ENCODE measurements around the gene SATB2. TPM values are rescaled to one million over a fixed set of nuclear protein-coding genes. Genes with fewer than 3 reads are reported as not detected.

Gene SATB2
- total and polyA plus RNA-seq, 2 experiments from 2014 or later: 1.6 to 6.0 TPM

DNA sequence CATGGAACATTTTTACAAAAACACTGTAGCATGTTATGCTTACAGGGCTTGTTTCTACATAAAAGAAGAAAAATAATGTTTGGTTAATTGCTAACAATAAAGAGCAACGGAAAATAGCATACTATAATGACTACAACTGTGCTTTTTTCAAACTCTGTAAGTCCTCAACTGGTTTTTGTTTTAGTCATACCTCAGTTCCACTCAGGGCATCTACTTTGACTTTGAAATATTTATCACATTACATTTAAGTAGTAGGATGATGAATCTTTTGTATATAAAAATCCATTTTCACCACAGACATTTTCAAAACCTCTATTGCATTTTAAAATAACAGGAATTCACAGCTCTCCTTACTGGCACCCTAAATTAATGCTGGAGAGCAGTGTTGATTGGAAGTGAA is 8.3 kb downstream of the SATB2 start (continued):
- TF ChIP-seq, protein P1, sequence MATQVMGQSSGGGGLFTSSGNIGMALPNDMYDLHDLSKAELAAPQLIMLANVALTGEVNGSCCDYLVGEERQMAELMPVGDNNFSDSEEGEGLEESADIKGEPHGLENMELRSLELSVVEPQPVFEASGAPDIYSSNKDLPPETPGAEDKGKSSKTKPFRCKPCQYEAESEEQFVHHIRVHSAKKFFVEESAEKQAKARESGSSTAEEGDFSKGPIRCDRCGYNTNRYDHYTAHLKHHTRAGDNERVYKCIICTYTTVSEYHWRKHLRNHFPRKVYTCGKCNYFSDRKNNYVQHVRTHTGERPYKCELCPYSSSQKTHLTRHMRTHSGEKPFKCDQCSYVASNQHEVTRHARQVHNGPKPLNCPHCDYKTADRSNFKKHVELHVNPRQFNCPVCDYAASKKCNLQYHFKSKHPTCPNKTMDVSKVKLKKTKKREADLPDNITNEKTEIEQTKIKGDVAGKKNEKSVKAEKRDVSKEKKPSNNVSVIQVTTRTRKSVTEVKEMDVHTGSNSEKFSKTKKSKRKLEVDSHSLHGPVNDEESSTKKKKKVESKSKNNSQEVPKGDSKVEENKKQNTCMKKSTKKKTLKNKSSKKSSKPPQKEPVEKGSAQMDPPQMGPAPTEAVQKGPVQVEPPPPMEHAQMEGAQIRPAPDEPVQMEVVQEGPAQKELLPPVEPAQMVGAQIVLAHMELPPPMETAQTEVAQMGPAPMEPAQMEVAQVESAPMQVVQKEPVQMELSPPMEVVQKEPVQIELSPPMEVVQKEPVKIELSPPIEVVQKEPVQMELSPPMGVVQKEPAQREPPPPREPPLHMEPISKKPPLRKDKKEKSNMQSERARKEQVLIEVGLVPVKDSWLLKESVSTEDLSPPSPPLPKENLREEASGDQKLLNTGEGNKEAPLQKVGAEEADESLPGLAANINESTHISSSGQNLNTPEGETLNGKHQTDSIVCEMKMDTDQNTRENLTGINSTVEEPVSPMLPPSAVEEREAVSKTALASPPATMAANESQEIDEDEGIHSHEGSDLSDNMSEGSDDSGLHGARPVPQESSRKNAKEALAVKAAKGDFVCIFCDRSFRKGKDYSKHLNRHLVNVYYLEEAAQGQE (IDR thresholded peaks at IDR 0.05; ENCODE audit: unreplicated experiment): no peak
- TF ChIP-seq, protein P2, sequence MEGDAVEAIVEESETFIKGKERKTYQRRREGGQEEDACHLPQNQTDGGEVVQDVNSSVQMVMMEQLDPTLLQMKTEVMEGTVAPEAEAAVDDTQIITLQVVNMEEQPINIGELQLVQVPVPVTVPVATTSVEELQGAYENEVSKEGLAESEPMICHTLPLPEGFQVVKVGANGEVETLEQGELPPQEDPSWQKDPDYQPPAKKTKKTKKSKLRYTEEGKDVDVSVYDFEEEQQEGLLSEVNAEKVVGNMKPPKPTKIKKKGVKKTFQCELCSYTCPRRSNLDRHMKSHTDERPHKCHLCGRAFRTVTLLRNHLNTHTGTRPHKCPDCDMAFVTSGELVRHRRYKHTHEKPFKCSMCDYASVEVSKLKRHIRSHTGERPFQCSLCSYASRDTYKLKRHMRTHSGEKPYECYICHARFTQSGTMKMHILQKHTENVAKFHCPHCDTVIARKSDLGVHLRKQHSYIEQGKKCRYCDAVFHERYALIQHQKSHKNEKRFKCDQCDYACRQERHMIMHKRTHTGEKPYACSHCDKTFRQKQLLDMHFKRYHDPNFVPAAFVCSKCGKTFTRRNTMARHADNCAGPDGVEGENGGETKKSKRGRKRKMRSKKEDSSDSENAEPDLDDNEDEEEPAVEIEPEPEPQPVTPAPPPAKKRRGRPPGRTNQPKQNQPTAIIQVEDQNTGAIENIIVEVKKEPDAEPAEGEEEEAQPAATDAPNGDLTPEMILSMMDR (conservative IDR thresholded peaks at IDR 0.05; ENCODE audit: low read depth in 2 of 2): no peak
- TF ChIP-seq NANOG (IDR thresholded peaks at IDR 0.05; ENCODE audit: borderline replicate concordance) (no peak), POLR2AphosphoS5 (IDR thresholded peaks at IDR 0.05; ENCODE audit: low read depth) (no peak), EZH2phosphoT487 (IDR thresholded peaks at IDR 0.05; ENCODE audit: unreplicated experiment) (no peak)

DNA sequence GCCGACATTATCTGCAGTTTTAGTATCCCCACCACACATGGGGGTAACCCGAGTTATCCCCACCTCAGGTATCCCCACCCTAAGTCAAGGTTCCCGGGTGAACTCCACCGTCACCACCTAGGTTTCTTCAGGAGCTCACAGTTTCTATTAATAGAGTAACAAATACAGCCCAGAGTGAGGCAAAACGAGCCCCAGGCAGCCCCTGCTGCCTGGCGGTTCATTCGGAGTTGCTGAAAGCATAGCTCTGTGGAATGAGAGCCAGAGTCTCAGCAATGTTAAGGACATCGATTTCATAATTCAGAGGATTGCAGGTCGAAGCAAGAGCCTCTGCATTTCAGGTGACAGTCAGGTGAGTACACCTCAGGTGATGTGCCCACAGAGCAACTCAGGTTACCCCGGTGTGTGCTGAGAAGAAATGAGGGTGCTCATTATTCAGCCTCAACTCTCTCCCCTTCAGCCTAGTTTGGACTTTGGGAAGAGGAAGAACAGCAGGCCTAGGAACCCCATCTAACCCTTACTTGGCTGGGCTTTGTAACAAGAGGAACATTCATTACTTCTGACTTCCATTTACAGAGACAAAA is 10.7 kb downstream of the SATB2 start:
- H3K36me3 Mint-ChIP-seq (ENCODE audit: low read depth): no peaks in the 10 kb centered on the region
- H2AFZ ChIP-seq: peak overlapping the region; percentile 50; the same call in 1 of the 2 replicates
- DNase-seq (ENCODE audit: low spot score) (no peak), ATAC-seq (peak; percentile 59)
- H3K27ac ChIP-seq (ENCODE audit: low read depth): no peak overlapping the region
- H3K27ac Mint-ChIP-seq: no peak overlapping the region
- H3K4me3 ChIP-seq: no peak overlapping the region
- no peaks in the 10 kb centered on the region; the same call in 1 of the 2 replicates for H3K79me2 ChIP-seq (replicated peaks; ENCODE audit: insufficient read depth)
- H3F3A ChIP-seq (replicated peaks; ENCODE audit: low read depth): no peaks in the 10 kb centered on the region
- H3K27me3 Mint-ChIP-seq (ENCODE audit: insufficient read depth, low read depth, poor library complexity): no peaks in the 10 kb centered on the region
- H3K36me3 ChIP-seq (ENCODE audit: insufficient read depth): no peaks in the 10 kb centered on the region
- peaks cover 18% of the 10 kb centered on the region; the same call in 2 of the 3 replicates for H3K4me1 Mint-ChIP-seq
- H3K27me3 ChIP-seq (ENCODE audit: insufficient read depth): no peaks in the 10 kb centered on the region
- H3K9me2 ChIP-seq (ENCODE audit: insufficient read depth): no peaks in the 10 kb centered on the region
- no peak overlapping the region for H3K4me2 ChIP-seq
- H3K4me3 Mint-ChIP-seq: no peak overlapping the region
- H4K20me1 ChIP-seq (replicated peaks; ENCODE audit: insufficient read depth): no peaks in the 10 kb centered on the region
- 0 out of 2 replicates have a peak, but pooled peaks cover 5% of the 10 kb centered on the region for H3K4me1 ChIP-seq (ENCODE audit: insufficient read depth)
- H3K9me3 Mint-ChIP-seq: no peaks in the 10 kb centered on the region
- TF ChIP-seq CREB1 (CRISPR knock-in tag; IDR thresholded peaks at IDR 0.05; ENCODE audit: low read depth) (no peak), STAT1 (IDR thresholded peaks at IDR 0.05; ENCODE audit: unreplicated experiment) (no peak), JUNB (IDR thresholded peaks at IDR 0.05; ENCODE audit: unreplicated experiment) (no peak)
- TF ChIP-seq, protein P3, sequence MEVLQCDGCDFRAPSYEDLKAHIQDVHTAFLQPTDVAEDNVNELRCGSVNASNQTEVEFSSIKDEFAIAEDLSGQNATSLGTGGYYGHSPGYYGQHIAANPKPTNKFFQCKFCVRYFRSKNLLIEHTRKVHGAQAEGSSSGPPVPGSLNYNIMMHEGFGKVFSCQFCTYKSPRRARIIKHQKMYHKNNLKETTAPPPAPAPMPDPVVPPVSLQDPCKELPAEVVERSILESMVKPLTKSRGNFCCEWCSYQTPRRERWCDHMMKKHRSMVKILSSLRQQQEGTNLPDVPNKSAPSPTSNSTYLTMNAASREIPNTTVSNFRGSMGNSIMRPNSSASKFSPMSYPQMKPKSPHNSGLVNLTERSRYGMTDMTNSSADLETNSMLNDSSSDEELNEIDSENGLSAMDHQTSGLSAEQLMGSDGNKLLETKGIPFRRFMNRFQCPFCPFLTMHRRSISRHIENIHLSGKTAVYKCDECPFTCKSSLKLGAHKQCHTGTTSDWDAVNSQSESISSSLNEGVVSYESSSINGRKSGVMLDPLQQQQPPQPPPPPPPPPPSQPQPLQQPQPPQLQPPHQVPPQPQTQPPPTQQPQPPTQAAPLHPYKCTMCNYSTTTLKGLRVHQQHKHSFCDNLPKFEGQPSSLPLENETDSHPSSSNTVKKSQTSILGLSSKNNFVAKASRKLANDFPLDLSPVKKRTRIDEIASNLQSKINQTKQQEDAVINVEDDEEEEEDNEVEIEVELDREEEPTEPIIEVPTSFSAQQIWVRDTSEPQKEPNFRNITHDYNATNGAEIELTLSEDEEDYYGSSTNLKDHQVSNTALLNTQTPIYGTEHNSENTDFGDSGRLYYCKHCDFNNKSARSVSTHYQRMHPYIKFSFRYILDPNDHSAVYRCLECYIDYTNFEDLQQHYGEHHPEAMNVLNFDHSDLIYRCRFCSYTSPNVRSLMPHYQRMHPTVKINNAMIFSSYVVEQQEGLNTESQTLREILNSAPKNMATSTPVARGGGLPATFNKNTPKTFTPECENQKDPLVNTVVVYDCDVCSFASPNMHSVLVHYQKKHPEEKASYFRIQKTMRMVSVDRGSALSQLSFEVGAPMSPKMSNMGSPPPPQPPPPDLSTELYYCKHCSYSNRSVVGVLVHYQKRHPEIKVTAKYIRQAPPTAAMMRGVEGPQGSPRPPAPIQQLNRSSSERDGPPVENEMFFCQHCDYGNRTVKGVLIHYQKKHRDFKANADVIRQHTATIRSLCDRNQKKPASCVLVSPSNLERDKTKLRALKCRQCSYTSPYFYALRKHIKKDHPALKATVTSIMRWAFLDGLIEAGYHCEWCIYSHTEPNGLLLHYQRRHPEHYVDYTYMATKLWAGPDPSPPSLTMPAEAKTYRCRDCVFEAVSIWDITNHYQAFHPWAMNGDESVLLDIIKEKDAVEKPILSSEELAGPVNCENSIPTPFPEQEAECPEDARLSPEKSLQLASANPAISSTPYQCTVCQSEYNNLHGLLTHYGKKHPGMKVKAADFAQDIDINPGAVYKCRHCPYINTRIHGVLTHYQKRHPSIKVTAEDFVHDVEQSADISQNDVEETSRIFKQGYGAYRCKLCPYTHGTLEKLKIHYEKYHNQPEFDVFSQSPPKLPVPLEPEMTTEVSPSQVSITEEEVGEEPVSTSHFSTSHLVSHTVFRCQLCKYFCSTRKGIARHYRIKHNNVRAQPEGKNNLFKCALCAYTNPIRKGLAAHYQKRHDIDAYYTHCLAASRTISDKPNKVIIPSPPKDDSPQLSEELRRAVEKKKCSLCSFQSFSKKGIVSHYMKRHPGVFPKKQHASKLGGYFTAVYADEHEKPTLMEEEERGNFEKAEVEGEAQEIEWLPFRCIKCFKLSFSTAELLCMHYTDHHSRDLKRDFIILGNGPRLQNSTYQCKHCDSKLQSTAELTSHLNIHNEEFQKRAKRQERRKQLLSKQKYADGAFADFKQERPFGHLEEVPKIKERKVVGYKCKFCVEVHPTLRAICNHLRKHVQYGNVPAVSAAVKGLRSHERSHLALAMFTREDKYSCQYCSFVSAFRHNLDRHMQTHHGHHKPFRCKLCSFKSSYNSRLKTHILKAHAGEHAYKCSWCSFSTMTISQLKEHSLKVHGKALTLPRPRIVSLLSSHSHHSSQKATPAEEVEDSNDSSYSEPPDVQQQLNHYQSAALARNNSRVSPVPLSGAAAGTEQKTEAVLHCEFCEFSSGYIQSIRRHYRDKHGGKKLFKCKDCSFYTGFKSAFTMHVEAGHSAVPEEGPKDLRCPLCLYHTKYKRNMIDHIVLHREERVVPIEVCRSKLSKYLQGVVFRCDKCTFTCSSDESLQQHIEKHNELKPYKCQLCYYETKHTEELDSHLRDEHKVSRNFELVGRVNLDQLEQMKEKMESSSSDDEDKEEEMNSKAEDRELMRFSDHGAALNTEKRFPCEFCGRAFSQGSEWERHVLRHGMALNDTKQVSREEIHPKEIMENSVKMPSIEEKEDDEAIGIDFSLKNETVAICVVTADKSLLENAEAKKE (CRISPR knock-in tag; IDR thresholded peaks at IDR 0.05): no peak
- TF ChIP-seq, protein P1 (IDR thresholded peaks at IDR 0.05; ENCODE audit: unreplicated experiment): no peak
